RWPE2 (cell line): ENCODE results near the gene SLC48A1.
A peak's percentile ranks its signal among the peaks of the same experiment; 100 is the strongest.

Experiments used
- ATAC-seq: fragments of 200-7000 bp; cut with Tn5 transposase; 3 replicates; pipeline ENCODE4 v1.9.1; 2021; ENCODE audit warnings: low read depth
- DNase-seq: peaks from one replicate; pipeline ENCODE4 v3.0.0-alpha.2; 2020; ENCODE audit warnings: low spot score
- H3K27ac ChIP-seq: fragments of 450-650 bp; 2 replicates; pipeline ENCODE4 v1.5.1; 2017; ENCODE audit warnings: mild to moderate bottlenecking; ENCODE audit not compliant: poor library complexity, severe bottlenecking
- H3K27me3 ChIP-seq: fragments of 250-450 bp; sonication (Bioruptor Pico); 2 replicates; pipeline ENCODE4 v1.5.1; 2021; ENCODE audit warnings: mild to moderate bottlenecking, moderate library complexity; ENCODE audit not compliant: insufficient read depth, poor library complexity, severe bottlenecking
- H3K36me3 ChIP-seq: fragments of 250-450 bp; sonication (Bioruptor Pico); 2 replicates; pipeline ENCODE4 v1.5.1; 2020; ENCODE audit warnings: low read depth, mild to moderate bottlenecking, moderate library complexity
- H3K4me1 ChIP-seq: fragments of 250-450 bp; sonication (Bioruptor Pico); 2 replicates; pipeline ENCODE4 v1.5.1; 2021; ENCODE audit warnings: mild to moderate bottlenecking, moderate library complexity; ENCODE audit not compliant: insufficient read depth, poor library complexity, severe bottlenecking
- H3K4me3 ChIP-seq: fragments of 250-450 bp; sonication (Bioruptor Pico); 2 replicates; pipeline ENCODE4 v1.5.1; 2021; ENCODE audit warnings: mild to moderate bottlenecking, moderate library complexity; ENCODE audit not compliant: severe bottlenecking
- H3K9me3 ChIP-seq: fragments of 250-450 bp; sonication (Bioruptor Pico); 2 replicates; pipeline ENCODE4 v1.5.1; 2021; ENCODE audit warnings: mild to moderate bottlenecking, moderate library complexity; ENCODE audit not compliant: severe bottlenecking
- CTCF ChIP-seq: fragments of 450-650 bp; IDR thresholded peaks from one replicate; pipeline ENCODE4 v1.5.1; 2017; ENCODE audit warnings: mild to moderate bottlenecking, moderate library complexity; ENCODE audit not compliant: poor library complexity, severe bottlenecking

SLC48A1 gene

DNA sequence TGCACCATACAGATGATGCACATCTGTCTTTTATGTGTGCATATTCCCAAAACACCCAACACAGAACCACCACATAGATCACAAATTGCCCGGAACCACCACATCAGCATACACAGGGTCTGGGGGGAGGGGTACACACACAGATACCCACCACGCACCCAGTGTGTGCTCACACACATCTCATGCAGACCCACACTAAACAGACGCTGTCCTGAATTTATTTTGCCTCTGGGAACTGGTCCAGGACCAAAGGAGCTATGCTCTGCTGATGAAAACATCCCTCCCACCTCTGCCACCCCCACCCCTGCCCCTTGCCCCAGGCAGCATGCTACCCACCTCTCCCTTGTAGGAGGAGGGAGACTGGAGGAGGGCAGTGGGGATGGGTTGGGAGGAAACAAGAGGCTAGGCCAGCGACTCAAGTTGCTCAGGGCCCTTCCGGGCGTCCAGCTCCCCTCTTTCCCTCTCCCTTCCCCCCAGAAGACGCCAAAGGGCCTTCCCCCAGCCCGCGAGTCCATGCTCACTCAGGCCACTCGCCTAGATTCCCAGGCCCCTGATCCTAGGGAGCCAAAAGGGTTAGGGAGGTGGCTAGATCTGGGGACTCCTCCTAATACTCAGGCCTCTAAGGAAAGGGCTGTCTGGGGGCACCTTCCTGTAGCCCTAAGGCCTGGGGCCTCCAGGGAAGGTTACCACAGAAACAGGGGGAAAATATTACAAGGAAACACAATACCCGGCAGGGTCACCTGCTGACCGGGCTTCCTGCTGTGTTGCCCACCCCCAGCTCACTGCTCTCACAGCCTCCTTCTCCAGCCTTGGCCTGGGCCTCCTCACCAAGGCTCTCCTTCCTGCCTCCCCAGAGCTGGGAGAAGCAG, 43.6 kb downstream of the SLC48A1 start:
- Histone ChIP-seq H3K4me1 (peaks cover 31% of the 10 kb centered on the region), H3K36me3 (peaks cover 25% of the 10 kb centered on the region), H3K4me3 (no peak overlapping the region), H3K27ac (peak overlapping the region; percentile 95), H3K27me3 (no peaks in the 10 kb centered on the region), H3K9me3 (no peaks in the 10 kb centered on the region)
- no peak for TF ChIP-seq CTCF
- ATAC-seq: no peak
- no peak for DNase-seq

GRCh38 chr12:47817272-47818006, 44.4 kb downstream of the SLC48A1 start:
- DNase-seq (no peak), ATAC-seq (no peak)
- H3K4me3 ChIP-seq: peak overlapping the region; percentile 0
- H3K9me3 ChIP-seq: no peaks in the 10 kb centered on the region
- peak; percentile 33 for TF ChIP-seq CTCF
- peaks cover 28% of the 10 kb centered on the region for H3K4me1 ChIP-seq
- no peaks in the 10 kb centered on the region for H3K27me3 ChIP-seq
- H3K27ac ChIP-seq: peak overlapping the region; percentile 95
- peaks cover 25% of the 10 kb centered on the region for H3K36me3 ChIP-seq

GRCh38 chr12:47818007-47818376, 45.0 kb downstream of the SLC48A1 start:
- no peak for DNase-seq
- Histone ChIP-seq H3K4me3 (peak overlapping the region; percentile 94), H3K27ac (peak overlapping the region; percentile 95), H3K36me3 (peaks cover 25% of the 10 kb centered on the region), H3K27me3 (no peaks in the 10 kb centered on the region), H3K4me1 (peaks cover 25% of the 10 kb centered on the region), H3K9me3 (no peaks in the 10 kb centered on the region)
- ATAC-seq: no peak
- no peak for TF ChIP-seq CTCF

DNA sequence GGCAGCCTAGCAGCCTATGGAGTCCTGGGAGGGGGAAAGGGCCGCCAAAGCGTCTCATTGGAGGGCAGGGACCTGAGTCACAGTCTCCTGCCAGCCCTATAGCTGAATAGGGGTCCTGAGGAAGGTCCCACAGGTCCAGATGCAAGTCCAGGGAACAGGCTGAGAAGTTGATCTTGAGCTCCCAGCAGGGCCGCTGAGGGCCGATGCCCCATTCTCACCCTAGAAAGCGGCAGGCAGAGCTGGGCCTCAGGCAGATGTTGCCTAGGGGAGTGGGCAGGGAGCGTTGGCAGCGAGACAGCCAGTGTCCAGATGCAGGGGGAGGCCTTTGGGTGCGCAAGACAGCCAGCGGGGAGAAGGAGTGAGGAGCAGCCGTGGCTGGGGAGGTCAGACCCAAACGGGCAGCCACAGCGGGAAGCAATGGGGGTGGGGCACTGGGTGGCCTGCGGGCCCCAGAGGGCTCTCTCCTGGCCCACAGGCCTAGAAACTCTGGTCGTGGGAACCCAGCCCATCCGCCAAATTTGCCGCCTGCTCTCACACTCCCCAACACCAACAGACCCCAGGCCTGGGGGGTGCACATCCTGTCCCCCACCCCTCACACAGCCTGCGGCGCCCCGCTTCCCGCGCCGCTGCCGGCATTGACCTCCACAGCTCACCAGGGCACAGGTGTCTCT, 45.6 kb downstream of the SLC48A1 start:
- peaks cover 25% of the 10 kb centered on the region for H3K36me3 ChIP-seq
- peak overlapping the region; percentile 95 for H3K27ac ChIP-seq
- TF ChIP-seq CTCF: no peak
- peaks cover 22% of the 10 kb centered on the region for H3K4me1 ChIP-seq
- no peaks in the 10 kb centered on the region for H3K27me3 ChIP-seq
- no peak for DNase-seq
- peak overlapping the region; percentile 94 for H3K4me3 ChIP-seq
- peak; percentile 6; the same call in 2 of the 3 replicates for ATAC-seq
- H3K9me3 ChIP-seq: no peaks in the 10 kb centered on the region
